ENCODE data around the gene PPP1R12A.

PPP1R12A gene

GRCh38 chr12:79871621-79872020 lies 63.3 kb downstream of the PPP1R12A start:
- H3K4me3 ChIP-seq (replicated peaks; ENCODE audit: low read depth, low read length) = no peak overlapping the region
- DNase-seq (ENCODE audit: low read depth) = no peak
- TF ChIP-seq CTCF (IDR thresholded peaks at IDR 0.05; ENCODE audit: low read length, missing control alignments) = no peak

DNA sequence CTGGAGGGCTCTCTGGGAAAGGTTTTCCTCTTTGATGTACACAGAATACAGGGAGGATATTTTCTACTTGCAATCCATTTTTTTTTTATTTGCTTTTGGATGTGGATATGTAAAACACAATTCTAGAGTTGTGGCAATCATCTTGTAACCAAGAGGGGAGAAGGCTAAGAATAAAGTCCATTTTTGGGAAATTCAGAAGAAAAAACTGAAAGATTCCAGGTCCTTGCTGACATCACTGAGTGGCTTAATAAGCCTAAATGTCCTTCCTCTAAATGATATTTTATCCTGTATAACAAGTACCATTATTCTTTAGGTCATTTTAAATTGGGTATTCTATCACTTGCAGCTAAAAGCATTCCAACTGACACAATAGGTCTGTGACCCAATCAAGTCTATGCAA lies 64.0 kb downstream of the PPP1R12A start:
- no peak overlapping the region for H3K4me3 ChIP-seq (replicated peaks; ENCODE audit: low read depth, low read length)
- TF ChIP-seq CTCF (IDR thresholded peaks at IDR 0.05; ENCODE audit: low read length, missing control alignments) = no peak
- DNase-seq (ENCODE audit: low read depth) = no peak

- no peak overlapping the region for H3K4me3 ChIP-seq (replicated peaks; ENCODE audit: low read depth, low read length)
- no peak for DNase-seq (ENCODE audit: low read depth)
- TF ChIP-seq CTCF (IDR thresholded peaks at IDR 0.05; ENCODE audit: low read length, missing control alignments) = no peak
These were observed 75.3 kb downstream of the PPP1R12A start for GRCh38 chr12:79859646-79860045.

GRCh38 chr12:79858518-79858917 lies 76.4 kb downstream of the PPP1R12A start:
- no peak overlapping the region for H3K4me3 ChIP-seq (replicated peaks; ENCODE audit: low read depth, low read length)
- peak; percentile 48 for DNase-seq (ENCODE audit: low read depth)
- no peak for TF ChIP-seq CTCF (IDR thresholded peaks at IDR 0.05; ENCODE audit: low read length, missing control alignments)

DNA sequence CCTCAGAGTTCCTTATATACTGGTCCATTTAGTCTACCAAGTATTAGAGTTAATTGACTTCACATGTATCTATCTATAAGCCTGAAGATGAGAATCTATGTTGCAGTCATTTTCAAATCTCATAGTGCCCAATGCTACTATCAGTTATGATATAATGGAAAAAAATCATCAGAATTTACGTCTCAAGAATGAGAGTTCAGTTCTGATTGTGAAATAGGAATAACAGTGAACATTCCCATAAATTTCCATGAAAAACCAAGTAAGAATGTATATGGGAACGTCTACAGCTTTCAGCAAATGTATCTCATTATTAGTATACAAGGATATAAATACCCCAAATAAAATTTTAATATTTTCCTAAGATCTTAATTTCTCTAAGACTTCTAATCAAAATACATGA lies 77.2 kb downstream of the PPP1R12A start:
- no peak for DNase-seq (ENCODE audit: low read depth)
- TF ChIP-seq CTCF (IDR thresholded peaks at IDR 0.05; ENCODE audit: low read length, missing control alignments) = no peak
- no peak overlapping the region for H3K4me3 ChIP-seq (replicated peaks; ENCODE audit: low read depth, low read length)

DNA sequence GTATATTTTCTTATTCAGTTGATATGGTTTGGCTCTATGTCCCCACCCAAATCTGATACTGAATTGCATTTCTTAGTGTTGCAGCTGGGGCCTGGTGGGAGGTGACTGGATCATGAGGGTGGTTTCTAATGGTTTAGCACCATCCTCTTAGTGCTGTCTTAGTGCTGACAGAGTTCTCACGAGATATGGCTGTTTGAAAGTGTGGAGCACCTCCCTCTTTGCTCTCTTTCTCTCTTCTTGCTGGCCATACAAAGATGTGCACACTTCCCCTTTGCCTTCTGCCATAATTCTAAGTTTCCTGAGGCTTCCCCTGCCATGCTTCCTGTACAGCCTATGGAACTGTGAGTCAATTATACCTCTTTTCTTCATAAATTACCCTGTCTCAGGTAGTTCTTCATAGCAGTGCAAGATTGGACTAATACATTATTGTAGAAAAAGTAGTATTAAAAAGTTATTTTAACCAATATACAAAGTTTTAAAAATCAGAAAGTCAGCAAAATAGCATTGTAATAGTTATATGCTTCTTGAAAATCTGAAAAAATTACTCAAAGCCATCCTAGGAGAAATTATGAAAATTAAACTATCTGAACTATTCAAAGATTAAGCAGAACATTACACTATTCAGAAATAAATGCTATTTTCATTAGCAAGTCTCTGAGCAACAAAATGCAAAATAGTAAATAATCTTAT lies 84.1 kb downstream of the PPP1R12A start:
- no peak for DNase-seq (ENCODE audit: low read depth)
- no peak overlapping the region for H3K4me3 ChIP-seq (replicated peaks; ENCODE audit: low read depth, low read length)
- no peak for TF ChIP-seq CTCF (IDR thresholded peaks at IDR 0.05; ENCODE audit: low read length, missing control alignments)

DNA sequence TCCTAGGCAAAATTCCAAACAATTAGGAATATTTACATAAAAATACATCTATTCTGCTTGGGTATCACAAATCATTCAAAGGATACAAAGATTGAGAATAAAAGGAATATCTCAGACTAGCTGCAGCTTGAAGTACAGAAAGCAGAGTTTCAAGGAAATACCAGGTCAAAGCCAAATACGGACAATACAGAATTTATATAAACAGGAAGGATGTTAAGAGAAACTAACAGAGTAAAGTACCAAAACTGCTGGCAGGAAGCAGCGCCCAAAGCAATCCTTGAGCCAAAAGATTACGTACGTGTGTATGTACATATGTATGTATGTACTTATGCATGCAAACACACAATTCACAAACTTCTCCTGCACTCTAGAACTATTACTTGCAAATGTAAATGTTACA lies 86.6 kb downstream of the PPP1R12A start:
- DNase-seq (ENCODE audit: low read depth) = peak; percentile 65

More for the DNA sequence above, 86.6 kb downstream of the PPP1R12A start:
- no peak for TF ChIP-seq CTCF (IDR thresholded peaks at IDR 0.05; ENCODE audit: low read length, missing control alignments)
- no peak overlapping the region for H3K4me3 ChIP-seq (replicated peaks; ENCODE audit: low read depth, low read length)
